DMS 273 (cell line): ENCODE data around the gene TSR3.
A peak's percentile ranks its signal among the peaks of the same experiment; 100 is the strongest.

Source experiments
- DNase-seq: peaks from one replicate; lab custom pipeline; 2025; ENCODE audit not compliant: unreplicated experiment; lab: John Stamatoyannopoulos, UW

TSR3 gene

DNA sequence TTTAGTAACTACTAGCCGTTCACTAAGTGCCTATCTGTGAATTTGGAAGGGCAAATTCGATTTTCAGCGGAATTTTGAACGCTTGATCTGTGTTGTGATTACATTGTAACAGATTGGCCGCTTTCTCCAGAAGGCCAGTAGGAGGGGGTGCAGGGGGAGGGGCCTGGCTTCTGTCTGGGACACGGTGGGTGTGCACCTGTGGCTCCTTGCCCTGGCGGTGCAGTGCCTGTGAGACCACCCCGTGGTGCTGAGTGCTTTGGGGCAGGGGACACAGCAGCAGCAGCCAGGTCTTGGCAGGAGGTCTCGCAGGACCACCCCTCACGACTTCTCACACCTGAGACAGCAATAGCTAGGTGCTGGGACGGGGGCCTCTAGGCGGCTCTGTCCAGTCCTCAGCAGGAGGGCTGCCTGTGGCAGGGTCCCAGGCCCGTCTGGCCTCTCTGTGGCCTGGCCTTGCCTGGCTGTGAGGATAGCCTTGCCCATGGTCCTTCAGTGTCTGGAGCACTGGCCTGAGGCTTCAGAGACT lies 40.4 kb downstream of the TSR3 start:
- peak; percentile 60 for DNase-seq

- peak; percentile 60 for DNase-seq
Observed at GRCh38 chr16:1310832-1311200, 40.9 kb downstream of the TSR3 start.

- peak; percentile 52 for DNase-seq
Observed at GRCh38 chr16:1309888-1310831, 41.5 kb downstream of the TSR3 start.

- DNase-seq = peak; percentile 99
Observed at GRCh38 chr16:1308977-1309885, 42.4 kb downstream of the TSR3 start, which contains the start of gene UBE2I. UBE2I (plus strand) TSS chr16:1309636; CDS start chr16:1314031, 4,395 bp downstream.

GRCh38 chr16:1308036-1308976 lies 43.4 kb downstream of the TSR3 start:
- no peak for DNase-seq

- no peak for DNase-seq
Observed at GRCh38 chr16:1306334-1306733, 45.3 kb downstream of the TSR3 start.

GRCh38 chr16:1305823-1306222 lies 45.9 kb downstream of the TSR3 start:
- no peak for DNase-seq

GRCh38 chr16:1301562-1301961 lies 50.1 kb downstream of the TSR3 start:
- no peak for DNase-seq

- peak; percentile 75 for DNase-seq
Observed at GRCh38 chr16:1300664-1301476, 50.8 kb downstream of the TSR3 start.

DNA sequence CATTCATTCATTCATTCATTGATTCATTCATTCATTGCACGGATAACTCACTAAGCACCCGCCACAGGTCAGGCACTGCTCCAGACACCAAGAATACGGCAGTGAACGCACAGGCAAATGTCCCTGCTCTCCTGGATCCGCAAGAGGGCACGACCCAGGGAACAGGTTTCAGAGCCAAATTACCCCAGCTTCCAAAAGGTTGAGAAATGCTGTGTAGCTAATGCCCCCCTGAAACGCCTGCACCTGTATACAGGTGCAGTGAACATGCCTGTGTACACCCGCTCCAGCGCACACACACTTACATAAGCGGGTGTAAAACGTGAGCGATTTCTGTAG lies 51.8 kb downstream of the TSR3 start:
- no peak for DNase-seq
